ENCODE data around the gene NCCRP1. TPM values are rescaled to one million over a fixed set of nuclear protein-coding genes. Genes with fewer than 3 reads are reported as not detected.

NCCRP1 gene
- total RNA-seq, 1 donor: not detected

DNA sequence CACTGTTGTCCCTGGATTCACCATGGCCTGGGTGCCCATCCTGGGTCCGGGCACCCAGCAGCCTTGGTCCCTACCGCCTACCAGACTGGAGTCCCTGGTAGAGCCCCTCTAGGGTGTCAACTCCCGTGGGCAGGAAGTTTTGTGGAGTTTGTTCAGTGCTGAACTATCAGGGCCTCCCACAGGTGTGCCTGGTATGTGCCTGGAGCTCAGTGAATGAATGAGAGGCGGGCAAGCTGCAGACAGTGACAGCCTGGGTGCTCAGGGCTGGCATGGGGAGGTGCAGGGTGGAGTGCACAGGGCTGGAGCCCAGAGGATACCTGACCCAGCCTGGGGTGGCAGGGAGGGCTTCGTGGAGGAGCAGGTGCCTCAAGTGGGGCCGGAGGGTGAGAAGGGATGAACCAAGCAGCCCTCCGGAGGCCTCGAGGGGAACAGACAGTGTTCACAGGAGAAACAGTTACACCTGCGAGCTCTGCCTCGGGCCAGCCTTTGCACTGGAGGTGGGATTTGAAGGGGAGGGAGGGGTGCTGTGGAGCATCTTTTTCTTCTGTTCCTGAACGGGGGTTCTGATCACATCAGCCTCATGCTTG is 41.6 kb upstream of the NCCRP1 start:
- peak; percentile 31 for DNase-seq (ENCODE audit: insufficient read length, low spot score, missing footprints)
- TF ChIP-seq, protein P1, sequence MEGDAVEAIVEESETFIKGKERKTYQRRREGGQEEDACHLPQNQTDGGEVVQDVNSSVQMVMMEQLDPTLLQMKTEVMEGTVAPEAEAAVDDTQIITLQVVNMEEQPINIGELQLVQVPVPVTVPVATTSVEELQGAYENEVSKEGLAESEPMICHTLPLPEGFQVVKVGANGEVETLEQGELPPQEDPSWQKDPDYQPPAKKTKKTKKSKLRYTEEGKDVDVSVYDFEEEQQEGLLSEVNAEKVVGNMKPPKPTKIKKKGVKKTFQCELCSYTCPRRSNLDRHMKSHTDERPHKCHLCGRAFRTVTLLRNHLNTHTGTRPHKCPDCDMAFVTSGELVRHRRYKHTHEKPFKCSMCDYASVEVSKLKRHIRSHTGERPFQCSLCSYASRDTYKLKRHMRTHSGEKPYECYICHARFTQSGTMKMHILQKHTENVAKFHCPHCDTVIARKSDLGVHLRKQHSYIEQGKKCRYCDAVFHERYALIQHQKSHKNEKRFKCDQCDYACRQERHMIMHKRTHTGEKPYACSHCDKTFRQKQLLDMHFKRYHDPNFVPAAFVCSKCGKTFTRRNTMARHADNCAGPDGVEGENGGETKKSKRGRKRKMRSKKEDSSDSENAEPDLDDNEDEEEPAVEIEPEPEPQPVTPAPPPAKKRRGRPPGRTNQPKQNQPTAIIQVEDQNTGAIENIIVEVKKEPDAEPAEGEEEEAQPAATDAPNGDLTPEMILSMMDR (IDR thresholded peaks at IDR 0.05; ENCODE audit: extremely low read depth, low read depth, low read length): no peak
- H3K4me1 ChIP-seq (ENCODE audit: insufficient read depth, low read length): peaks cover 26% of the 10 kb centered on the region
- H3K27ac ChIP-seq (ENCODE audit: low read depth, low read length): no peak overlapping the region
- peaks cover 87% of the 10 kb centered on the region for H3K79me2 ChIP-seq (ENCODE audit: insufficient read depth, low read length)
- no peak overlapping the region for H3K4me3 ChIP-seq (ENCODE audit: insufficient read depth, low read length)
- H3K4me2 ChIP-seq (ENCODE audit: insufficient read depth, low read length): no peak overlapping the region
- no peaks in the 10 kb centered on the region for H3K27me3 ChIP-seq (ENCODE audit: insufficient read depth, low read length)
- H4K20me1 ChIP-seq (ENCODE audit: insufficient read depth, low read length): peaks cover 27% of the 10 kb centered on the region
- H3K9me3 ChIP-seq (ENCODE audit: low read depth, low read length): no peaks in the 10 kb centered on the region
- peaks cover 2% of the 10 kb centered on the region for H3K36me3 ChIP-seq (ENCODE audit: insufficient read depth, low read length)
- H2AFZ ChIP-seq (ENCODE audit: low read length): no peak overlapping the region

DNA sequence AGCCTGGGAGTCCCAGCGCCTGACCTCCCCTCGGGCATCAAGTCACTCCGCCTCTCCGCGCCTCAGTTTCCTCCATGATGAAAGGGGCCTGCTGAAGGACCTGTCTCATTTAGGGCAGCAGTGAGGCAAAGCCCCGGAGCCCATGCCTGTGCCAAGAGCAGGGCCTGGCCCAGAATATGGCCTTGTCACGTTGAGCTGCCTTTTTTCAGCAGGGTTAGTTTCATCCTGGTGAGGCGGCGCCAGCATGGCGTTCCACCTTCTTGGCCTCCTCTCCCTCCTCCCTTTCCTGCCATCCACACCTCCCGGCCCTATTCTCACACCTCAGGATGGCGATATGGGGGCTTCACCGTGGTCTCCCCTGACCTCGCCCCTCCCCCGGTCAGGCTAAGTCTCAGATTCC is 41.0 kb upstream of the NCCRP1 start:
- Histone ChIP-seq H3K27me3 (ENCODE audit: insufficient read depth, low read length) (no peaks in the 10 kb centered on the region), H3K4me1 (ENCODE audit: insufficient read depth, low read length) (peaks cover 32% of the 10 kb centered on the region), H2AFZ (ENCODE audit: low read length) (no peak overlapping the region), H3K27ac (ENCODE audit: low read depth, low read length) (peak overlapping the region; percentile 33), H3K79me2 (ENCODE audit: insufficient read depth, low read length) (peaks cover 84% of the 10 kb centered on the region), H4K20me1 (ENCODE audit: insufficient read depth, low read length) (peaks cover 30% of the 10 kb centered on the region), H3K9me3 (ENCODE audit: low read depth, low read length) (no peaks in the 10 kb centered on the region), H3K4me3 (ENCODE audit: insufficient read depth, low read length) (no peak overlapping the region), H3K4me2 (ENCODE audit: insufficient read depth, low read length) (no peak overlapping the region), H3K36me3 (ENCODE audit: insufficient read depth, low read length) (peaks cover 2% of the 10 kb centered on the region)
- TF ChIP-seq, protein P1 (IDR thresholded peaks at IDR 0.05; ENCODE audit: extremely low read depth, low read depth, low read length): no peak
- peak; percentile 62 for DNase-seq (ENCODE audit: insufficient read length, low spot score, missing footprints)

DNA sequence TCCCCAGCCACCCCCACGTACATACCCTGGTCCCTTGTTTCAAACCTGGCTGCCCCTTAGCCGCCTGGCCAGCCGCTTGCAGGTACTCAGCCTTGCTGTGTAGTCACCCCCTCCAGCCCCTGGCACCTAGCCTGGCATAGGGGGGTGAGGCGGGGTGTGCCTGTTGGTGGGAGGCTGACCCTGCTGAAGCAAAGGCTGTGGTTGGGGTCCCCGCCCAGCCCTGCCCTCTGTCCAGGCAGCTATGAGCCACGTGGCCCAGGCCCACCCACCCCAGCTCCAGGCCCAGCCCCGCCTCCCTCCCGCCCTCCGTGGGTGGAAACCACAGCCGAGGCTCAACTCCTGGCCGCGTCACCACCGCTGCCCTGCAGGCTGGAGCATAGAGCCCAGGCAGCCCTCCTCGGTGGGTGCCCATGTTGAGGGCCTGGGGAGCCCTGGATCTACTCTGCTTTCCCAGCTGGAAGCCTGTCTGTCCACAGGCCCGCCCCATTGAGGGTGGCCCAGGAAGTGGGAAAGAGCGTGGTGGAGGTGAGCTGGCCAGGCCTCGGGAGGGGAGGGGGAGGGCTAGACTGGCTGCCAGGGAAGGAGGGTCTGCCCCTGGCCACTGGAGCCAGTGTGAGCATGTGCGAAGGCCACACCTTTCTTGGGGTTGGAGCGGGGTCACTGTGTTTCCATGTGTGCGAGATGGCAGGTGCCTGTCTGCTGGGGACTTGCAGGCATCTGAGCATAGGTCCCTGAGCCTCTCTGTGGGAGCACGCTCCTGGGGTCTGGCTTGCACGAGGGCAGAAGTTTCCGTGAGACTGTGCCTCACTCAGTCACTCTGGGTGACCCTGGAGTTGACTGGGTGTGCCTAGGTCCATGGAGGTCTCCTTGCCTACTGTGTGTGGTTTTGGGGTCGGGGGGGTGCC is 40.2 kb upstream of the NCCRP1 start:
- Histone ChIP-seq H2AFZ (ENCODE audit: low read length) (no peak overlapping the region), H3K4me2 (ENCODE audit: insufficient read depth, low read length) (peak overlapping the region; percentile 84), H3K27ac (ENCODE audit: low read depth, low read length) (peak overlapping the region; percentile 33), H3K4me1 (ENCODE audit: insufficient read depth, low read length) (peaks cover 40% of the 10 kb centered on the region), H3K79me2 (ENCODE audit: insufficient read depth, low read length) (peaks cover 83% of the 10 kb centered on the region), H3K27me3 (ENCODE audit: insufficient read depth, low read length) (no peaks in the 10 kb centered on the region), H3K4me3 (ENCODE audit: insufficient read depth, low read length) (peak overlapping the region; percentile 75), H3K36me3 (ENCODE audit: insufficient read depth, low read length) (no peaks in the 10 kb centered on the region), H4K20me1 (ENCODE audit: insufficient read depth, low read length) (peaks cover 38% of the 10 kb centered on the region), H3K9me3 (ENCODE audit: low read depth, low read length) (no peaks in the 10 kb centered on the region)
- DNase-seq (ENCODE audit: insufficient read length, low spot score, missing footprints): peak; percentile 95
- TF ChIP-seq, protein P1 (IDR thresholded peaks at IDR 0.05; ENCODE audit: extremely low read depth, low read depth, low read length): no peak
